MM.1S (cell line): ENCODE results near the gene TBC1D16.

Source experiments
- DNase-seq: peaks from one replicate; pipeline ENCODE4 v3.0.0-alpha.2; 2015
- H2AFZ ChIP-seq: fragments of 300-600 bp; sonication (generic); 2 replicates; pipeline ENCODE4 v1.6.0; 2016; ENCODE audit warnings: antibody characterized with exemption, low read length
- H3F3A ChIP-seq: fragments of 300-600 bp; sonication (generic); 2 replicates; pipeline ENCODE4 v1.6.1; 2016; ENCODE audit warnings: mild to moderate bottlenecking, antibody characterized with exemption, low read length, moderate library complexity, mixed read lengths; ENCODE audit not compliant: insufficient read depth
- H3K27ac ChIP-seq: fragments of 300-600 bp; sonication (generic); 2 replicates; pipeline ENCODE4 v1.5.1; 2016; ENCODE audit warnings: mild to moderate bottlenecking, low read length
- H3K27me3 ChIP-seq: fragments of 300-600 bp; sonication (generic); replicated peaks from 2 replicates; pipeline ENCODE4 v1.6.0; 2016; ENCODE audit warnings: low read length; ENCODE audit not compliant: insufficient read depth
- H3K36me3 ChIP-seq: fragments of 300-600 bp; sonication (generic); replicated peaks from 2 replicates; pipeline ENCODE4 v1.6.1; 2016; ENCODE audit warnings: mild to moderate bottlenecking, low read length, mixed read lengths; ENCODE audit not compliant: insufficient read depth
- H3K4me1 ChIP-seq: fragments of 300-600 bp; sonication (generic); 2 replicates; pipeline ENCODE4 v1.6.1; 2016; ENCODE audit warnings: low read length, mixed read lengths
- H3K4me2 ChIP-seq: fragments of 300-600 bp; sonication (generic); 2 replicates; pipeline ENCODE4 v1.6.0; 2016; ENCODE audit warnings: low read depth, low read length
- H3K4me3 ChIP-seq: fragments of 300-600 bp; sonication (generic); 2 replicates; pipeline ENCODE4 v1.5.1; 2016; ENCODE audit warnings: low read length, mixed read lengths
- H3K79me2 ChIP-seq: fragments of 300-600 bp; sonication (generic); 2 replicates; pipeline ENCODE4 v1.6.1; 2016; ENCODE audit warnings: mixed run types, low read length, mixed read lengths
- H3K9ac ChIP-seq: fragments of 300-600 bp; sonication (generic); 2 replicates; pipeline ENCODE4 v1.6.1; 2016; ENCODE audit warnings: low read length, mixed read lengths
- H3K9me2 ChIP-seq: fragments of 300-600 bp; sonication (generic); replicated peaks from 2 replicates; pipeline ENCODE4 v1.6.1; 2016; ENCODE audit warnings: mild to moderate bottlenecking, low read length, mixed read lengths; ENCODE audit not compliant: insufficient read depth
- H3K9me3 ChIP-seq: fragments of 300-600 bp; sonication (generic); replicated peaks from 2 replicates; pipeline ENCODE4 v1.6.1; 2016; ENCODE audit warnings: mild to moderate bottlenecking, low read length, mixed read lengths; ENCODE audit not compliant: insufficient read depth
- H4K20me1 ChIP-seq: fragments of 300-600 bp; sonication (generic); 2 replicates; pipeline ENCODE4 v1.6.1; 2016; ENCODE audit warnings: mild to moderate bottlenecking, low read length, moderate library complexity, mixed read lengths; ENCODE audit not compliant: insufficient read depth
- EZH2 ChIP-seq: fragments of 300-600 bp; sonication (generic); optimal IDR thresholded peaks from 2 replicates; pipeline ENCODE3; 2017; ENCODE audit warnings: low read depth, mild to moderate bottlenecking, antibody characterized with exemption, low read length, mixed read lengths
- EZH2phosphoT487 ChIP-seq: fragments of 300-600 bp; sonication (generic); IDR thresholded peaks from 2 replicates; pipeline ENCODE4 v1.6.1; 2018; ENCODE audit warnings: antibody characterized with exemption, low read length
- TF ChIP-seq, protein P1 (sequence below): fragments of 300-600 bp; sonication (generic); IDR thresholded peaks from 2 replicates; pipeline ENCODE4 v1.5.1; 2016; ENCODE audit warnings: antibody characterized with exemption, low read length, mixed read lengths

TBC1D16 gene

DNA sequence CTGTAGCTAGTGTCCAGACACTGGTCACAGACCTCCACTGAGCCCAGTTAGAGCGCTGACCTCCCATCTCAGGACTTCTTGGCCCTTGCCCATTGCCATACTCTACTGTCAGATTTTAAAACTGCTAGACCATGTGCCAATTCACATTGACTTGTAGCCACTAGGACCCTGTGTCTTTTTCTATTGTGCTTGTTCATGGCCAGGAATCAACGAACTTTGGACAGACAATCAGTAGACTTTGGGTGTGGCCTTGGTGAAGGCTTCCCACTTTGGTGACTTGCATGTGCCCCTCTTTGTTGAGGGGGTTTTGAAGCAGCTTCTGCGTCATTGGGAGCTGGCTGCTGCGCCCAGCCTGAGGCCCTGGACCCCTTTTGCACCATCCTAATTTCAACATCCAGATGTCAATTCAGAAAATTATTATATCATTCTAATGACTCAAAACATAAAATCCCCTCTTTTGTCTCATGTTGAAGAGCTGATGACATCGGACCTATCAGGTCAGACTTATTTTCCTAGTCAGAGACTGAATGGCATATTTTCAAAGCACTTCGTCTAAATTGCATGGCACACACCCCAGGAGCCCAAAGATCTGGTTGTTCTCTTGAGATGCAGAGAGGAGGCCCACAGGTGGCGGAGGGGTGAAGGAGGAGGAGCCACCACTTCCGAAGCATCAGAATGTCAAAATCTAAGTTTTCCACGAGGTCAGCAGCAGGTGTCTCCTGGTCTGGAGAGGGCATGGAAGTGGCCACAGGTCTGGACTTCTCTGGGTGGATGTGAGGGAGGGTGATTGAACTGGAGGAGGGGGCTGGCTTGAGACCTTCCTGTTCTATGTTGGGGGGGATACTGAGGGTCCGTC is 103.0 kb downstream of the TBC1D16 start:
- no peak overlapping the region for H3K4me2 ChIP-seq
- H3K27ac ChIP-seq, result no peak overlapping the region
- no peaks in the 10 kb centered on the region for H3K36me3 ChIP-seq
- H3K9me3 ChIP-seq, result no peaks in the 10 kb centered on the region
- no peaks in the 10 kb centered on the region for H3K79me2 ChIP-seq
- H3K27me3 ChIP-seq, result peaks cover 92% of the 10 kb centered on the region
- TF ChIP-seq, protein P1, sequence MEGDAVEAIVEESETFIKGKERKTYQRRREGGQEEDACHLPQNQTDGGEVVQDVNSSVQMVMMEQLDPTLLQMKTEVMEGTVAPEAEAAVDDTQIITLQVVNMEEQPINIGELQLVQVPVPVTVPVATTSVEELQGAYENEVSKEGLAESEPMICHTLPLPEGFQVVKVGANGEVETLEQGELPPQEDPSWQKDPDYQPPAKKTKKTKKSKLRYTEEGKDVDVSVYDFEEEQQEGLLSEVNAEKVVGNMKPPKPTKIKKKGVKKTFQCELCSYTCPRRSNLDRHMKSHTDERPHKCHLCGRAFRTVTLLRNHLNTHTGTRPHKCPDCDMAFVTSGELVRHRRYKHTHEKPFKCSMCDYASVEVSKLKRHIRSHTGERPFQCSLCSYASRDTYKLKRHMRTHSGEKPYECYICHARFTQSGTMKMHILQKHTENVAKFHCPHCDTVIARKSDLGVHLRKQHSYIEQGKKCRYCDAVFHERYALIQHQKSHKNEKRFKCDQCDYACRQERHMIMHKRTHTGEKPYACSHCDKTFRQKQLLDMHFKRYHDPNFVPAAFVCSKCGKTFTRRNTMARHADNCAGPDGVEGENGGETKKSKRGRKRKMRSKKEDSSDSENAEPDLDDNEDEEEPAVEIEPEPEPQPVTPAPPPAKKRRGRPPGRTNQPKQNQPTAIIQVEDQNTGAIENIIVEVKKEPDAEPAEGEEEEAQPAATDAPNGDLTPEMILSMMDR, result no peak
- TF ChIP-seq EZH2phosphoT487 (no peak), EZH2 (no peak)
- no peaks in the 10 kb centered on the region for H3F3A ChIP-seq
- H4K20me1 ChIP-seq, result no peaks in the 10 kb centered on the region
- DNase-seq, result no peak
- no peak overlapping the region for H3K9ac ChIP-seq
- no peak overlapping the region for H2AFZ ChIP-seq
- no peaks in the 10 kb centered on the region for H3K4me1 ChIP-seq
- no peaks in the 10 kb centered on the region for H3K9me2 ChIP-seq
- no peak overlapping the region for H3K4me3 ChIP-seq

DNA sequence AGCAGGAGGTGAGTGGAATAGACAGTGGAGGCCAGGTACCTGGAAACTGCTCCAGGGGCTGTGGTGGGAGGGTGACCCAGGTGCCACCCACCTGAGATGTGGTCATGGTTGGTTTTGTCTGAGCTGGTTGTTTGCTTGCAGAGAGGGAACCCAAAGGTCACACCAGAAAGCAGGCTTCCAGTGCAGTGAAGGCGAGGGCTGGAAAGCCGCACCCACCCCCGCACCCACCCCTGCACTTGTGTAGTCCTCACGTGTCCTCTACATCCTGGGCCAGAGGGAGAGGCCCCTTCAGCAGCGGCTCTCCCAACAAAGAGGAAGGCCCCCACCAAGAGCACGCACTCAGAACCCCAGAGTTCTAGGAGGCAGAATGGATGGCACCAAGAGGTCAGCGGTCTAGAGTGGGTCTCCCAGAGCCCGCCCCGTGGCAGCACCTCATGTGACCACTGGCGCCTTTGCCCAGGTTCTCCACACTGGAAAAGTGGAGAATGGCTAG is 103.8 kb downstream of the TBC1D16 start:
- Histone ChIP-seq H3K4me2 (no peak overlapping the region), H2AFZ (no peak overlapping the region), H4K20me1 (no peaks in the 10 kb centered on the region), H3K9ac (no peak overlapping the region), H3K36me3 (no peaks in the 10 kb centered on the region), H3K79me2 (no peaks in the 10 kb centered on the region), H3F3A (no peaks in the 10 kb centered on the region), H3K4me3 (no peak overlapping the region), H3K9me3 (no peaks in the 10 kb centered on the region), H3K27me3 (peaks cover 84% of the 10 kb centered on the region), H3K27ac (no peak overlapping the region), H3K9me2 (no peaks in the 10 kb centered on the region), H3K4me1 (no peaks in the 10 kb centered on the region)
- TF ChIP-seq EZH2 (no peak), EZH2phosphoT487 (no peak)
- TF ChIP-seq, protein P1, result no peak
- no peak for DNase-seq

DNA sequence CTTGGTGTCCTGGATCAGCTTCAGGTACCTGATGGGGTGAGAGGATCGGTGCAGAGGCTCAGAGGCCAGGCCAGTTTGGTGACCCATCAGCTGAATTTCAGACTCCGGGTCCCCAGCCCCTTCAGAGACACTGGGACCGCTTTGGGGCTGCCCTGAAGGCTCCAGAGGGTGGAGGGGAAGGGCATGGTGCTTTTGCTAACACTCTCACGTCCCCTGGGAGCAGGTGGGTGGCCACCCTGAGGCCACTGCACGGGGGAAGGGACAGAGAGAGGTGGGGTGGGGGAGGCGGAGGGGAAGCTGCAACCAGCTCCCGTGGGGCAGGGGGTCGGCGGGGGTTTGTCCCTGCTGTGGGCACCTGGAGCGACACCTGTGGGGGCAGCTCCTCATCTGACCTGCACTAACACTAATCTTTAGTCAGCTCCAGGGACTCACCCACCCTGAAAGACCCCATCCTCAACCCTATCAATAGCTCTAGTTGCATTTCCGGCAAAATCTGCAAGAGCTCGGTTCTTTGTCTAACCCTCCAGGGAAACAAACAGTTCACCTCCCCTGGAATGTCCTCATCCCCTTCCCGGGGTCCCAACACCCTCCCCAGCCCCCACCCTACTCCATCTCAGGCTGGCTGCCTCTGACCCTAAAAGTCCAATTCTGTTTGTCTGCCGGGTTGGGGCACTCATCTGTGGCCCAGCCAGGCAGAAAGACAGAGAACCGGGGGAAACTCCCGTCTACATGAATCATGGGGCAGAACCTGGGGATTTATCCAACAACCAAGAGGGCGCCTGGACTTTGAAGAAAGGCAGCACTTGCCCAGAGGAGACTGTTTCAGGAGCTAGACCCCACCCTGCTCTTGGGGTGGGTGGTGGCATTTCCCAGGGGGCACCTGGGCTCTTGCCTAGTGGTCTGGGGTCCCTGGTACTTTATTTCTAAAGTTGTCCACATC is 104.5 kb downstream of the TBC1D16 start:
- TF ChIP-seq EZH2 (no peak), EZH2phosphoT487 (no peak)
- TF ChIP-seq, protein P1, result no peak
- DNase-seq, result no peak
- H3K9me3 ChIP-seq, result no peaks in the 10 kb centered on the region
- H3K27me3 ChIP-seq, result peaks cover 77% of the 10 kb centered on the region
- no peaks in the 10 kb centered on the region for H4K20me1 ChIP-seq
- H3K4me1 ChIP-seq, result no peaks in the 10 kb centered on the region
- no peak overlapping the region for H3K9ac ChIP-seq
- H3K79me2 ChIP-seq, result no peaks in the 10 kb centered on the region
- no peaks in the 10 kb centered on the region for H3K9me2 ChIP-seq
- no peaks in the 10 kb centered on the region for H3F3A ChIP-seq
- H3K36me3 ChIP-seq, result no peaks in the 10 kb centered on the region
- no peak overlapping the region for H3K4me2 ChIP-seq
- no peak overlapping the region for H3K4me3 ChIP-seq
- no peak overlapping the region for H2AFZ ChIP-seq
- H3K27ac ChIP-seq, result no peak overlapping the region
